K562 (cell line): ENCODE data around the gene SLC4A3. TPM values are rescaled to one million over a fixed set of nuclear protein-coding genes. Genes with fewer than 3 reads are reported as not detected.

Experiments
- CBFA2T2 ChIP-seq: fragments of 450-650 bp; conservative IDR thresholded peaks from 2 replicates; pipeline ENCODE4 v1.6.1; 2017; ENCODE audit warnings: mild to moderate bottlenecking
- CHCHD3 ChIP-seq: fragments of 250-450 bp; sonication (Bioruptor Pico); IDR thresholded peaks from 2 replicates; pipeline ENCODE4 v2.1.2; 2022; ENCODE audit warnings: mild to moderate bottlenecking
- CTCFL ChIP-seq: IDR thresholded peaks from 2 replicates; pipeline ENCODE4 v1.6.1; 2011; ENCODE audit warnings: borderline replicate concordance, low read depth, mild to moderate bottlenecking, moderate library complexity, low read length; ENCODE audit not compliant: insufficient read depth, poor library complexity, severe bottlenecking
- CXXC5 ChIP-seq: fragments of 250-450 bp; sonication (Bioruptor Pico); IDR thresholded peaks from 2 replicates; pipeline ENCODE4 v1.8.0; 2022; ENCODE audit warnings: inconsistent platforms, mild to moderate bottlenecking, moderate library complexity
- DIDO1 ChIP-seq: fragments of 450-650 bp; IDR thresholded peaks from 2 replicates; pipeline ENCODE4 v1.6.1; 2016; ENCODE audit warnings: low read depth, missing biosample characterization, missing genetic modification characterization
- FOXA3 ChIP-seq, 2 experiments: fragments of 450-650 bp in 1 of 2; sonication (generic) in 1 of 2; formaldehyde crosslinking; IDR thresholded peaks in 1 of 2; conservative IDR thresholded peaks in 1 of 2; 2 replicates each; pipeline versions ENCODE4 v1.4.0 to v1.8.0; 2020 to 2022; ENCODE audit warnings: mild to moderate bottlenecking in 2 of 2, missing genetic modification reagents in 1 of 2
- JUNB ChIP-seq: fragments of 450-650 bp; formaldehyde crosslinking; conservative IDR thresholded peaks from 2 replicates; pipeline ENCODE4 v1.4.0; 2020; ENCODE audit warnings: mild to moderate bottlenecking
- MAFK ChIP-seq: IDR thresholded peaks from 2 replicates; pipeline ENCODE4 v1.6.1; 2011; ENCODE audit warnings: low read length, improper control_type of control experiment
- MTA2 ChIP-seq: fragments of 450-650 bp; IDR thresholded peaks from 2 replicates; pipeline ENCODE4 v1.6.1; 2016; ENCODE audit warnings: low read depth
- PHB ChIP-seq: fragments of 250-450 bp; sonication (Bioruptor Pico); IDR thresholded peaks from 2 replicates; pipeline ENCODE4 v1.5.0; 2021
- PHF20 ChIP-seq: fragments of 450-650 bp; IDR thresholded peaks from 2 replicates; pipeline ENCODE4 v1.6.1; 2018; ENCODE audit not compliant: partially characterized antibody
- RBM34 ChIP-seq: fragments of 200-400 bp; formaldehyde crosslinking; IDR thresholded peaks from 2 replicates; pipeline ENCODE4 v1.6.1; 2018; ENCODE audit warnings: low read length, borderline replicate concordance; ENCODE audit not compliant: insufficient read depth
- TAF7 ChIP-seq: fragments of 450-650 bp; IDR thresholded peaks from 2 replicates; pipeline ENCODE4 v1.6.1; 2016; ENCODE audit warnings: missing genetic modification characterization, missing compliant biosample characterization
- TBP ChIP-seq: optimal IDR thresholded peaks from 2 replicates; pipeline ENCODE3; 2011; ENCODE audit warnings: low read depth, low read length, improper control_type of control experiment
- TEAD2 ChIP-seq: fragments of 450-650 bp; IDR thresholded peaks from 2 replicates; pipeline ENCODE4 v1.6.1; 2016; ENCODE audit warnings: missing genetic modification characterization, control low read depth, missing compliant biosample characterization
- ZFP30 ChIP-seq: fragments of 250-450 bp; sonication (Bioruptor Pico); IDR thresholded peaks from 2 replicates; pipeline ENCODE4 v1.8.0; 2022; ENCODE audit warnings: moderate library complexity, mild to moderate bottlenecking, inconsistent platforms, borderline replicate concordance
- ZNF583 ChIP-seq: fragments of 250-450 bp; sonication (Bioruptor Pico); IDR thresholded peaks from 2 replicates; pipeline ENCODE4 v1.4.0; 2020
- ZNF668 ChIP-seq: fragments of 250-450 bp; sonication (Bioruptor Pico); IDR thresholded peaks from 2 replicates; pipeline ENCODE4 v1.8.0; 2022; ENCODE audit warnings: mild to moderate bottlenecking, inconsistent platforms
- polyA plus RNA-seq, 8 experiments: library from polyadenylated mRNA; depleted of rRNA in 4 of 8; stranded (reverse) in 5 of 8; unstranded in 3 of 8; fragments of >200 nt; fragmentation: Nextera tagmentation in 2 of 8; fragmentation: Illumina TruSeq in 1 of 8; extraction: Ambion mirVana in 2 of 8; extraction: Trizol in 1 of 8; gene quantifications; 2 replicates each; pipeline versions ENCODE4 v1.2.1 to v1.2.3, GENCODE V29; 2011 to 2014; ENCODE audit warnings: inconsistent platforms in 1 of 8, missing spikeins in 1 of 8
- total RNA-seq, 7 experiments: library from RNA; depleted of rRNA in 6 of 7; stranded (reverse); fragments of >200 nt in 6 of 7; fragmentation: Illumina TruSeq in 2 of 7; extraction: Trizol in 2 of 7; gene quantifications; 2 replicates each; pipeline versions ENCODE4 v1.2.1 to v1.2.3, GENCODE V29; 2011 to 2021; ENCODE audit warnings: low replicate concordance in 1 of 7
- TF ChIP-seq, protein P1 (sequence below), 2 experiments: fragments of 450-650 bp; formaldehyde crosslinking in 1 of 2; IDR thresholded peaks; 2 replicates each; pipeline versions ENCODE4 v1.4.0 to v1.6.1; 2014 to 2020; ENCODE audit warnings: mild to moderate bottlenecking in 2 of 2, borderline replicate concordance in 1 of 2, low read depth in 1 of 2

SLC4A3 gene
- total and polyA plus RNA-seq, 9 of the 15 experiments (the other 6 are each of a cell fraction or from before 2014, with no cell fraction given), result 0.04 to 0.31 (median 0.16) TPM; not detected in 5

GRCh38 chr2:219687882-219688559 lies 60.6 kb downstream of the SLC4A3 start (continued):
- TF ChIP-seq, protein P1, sequence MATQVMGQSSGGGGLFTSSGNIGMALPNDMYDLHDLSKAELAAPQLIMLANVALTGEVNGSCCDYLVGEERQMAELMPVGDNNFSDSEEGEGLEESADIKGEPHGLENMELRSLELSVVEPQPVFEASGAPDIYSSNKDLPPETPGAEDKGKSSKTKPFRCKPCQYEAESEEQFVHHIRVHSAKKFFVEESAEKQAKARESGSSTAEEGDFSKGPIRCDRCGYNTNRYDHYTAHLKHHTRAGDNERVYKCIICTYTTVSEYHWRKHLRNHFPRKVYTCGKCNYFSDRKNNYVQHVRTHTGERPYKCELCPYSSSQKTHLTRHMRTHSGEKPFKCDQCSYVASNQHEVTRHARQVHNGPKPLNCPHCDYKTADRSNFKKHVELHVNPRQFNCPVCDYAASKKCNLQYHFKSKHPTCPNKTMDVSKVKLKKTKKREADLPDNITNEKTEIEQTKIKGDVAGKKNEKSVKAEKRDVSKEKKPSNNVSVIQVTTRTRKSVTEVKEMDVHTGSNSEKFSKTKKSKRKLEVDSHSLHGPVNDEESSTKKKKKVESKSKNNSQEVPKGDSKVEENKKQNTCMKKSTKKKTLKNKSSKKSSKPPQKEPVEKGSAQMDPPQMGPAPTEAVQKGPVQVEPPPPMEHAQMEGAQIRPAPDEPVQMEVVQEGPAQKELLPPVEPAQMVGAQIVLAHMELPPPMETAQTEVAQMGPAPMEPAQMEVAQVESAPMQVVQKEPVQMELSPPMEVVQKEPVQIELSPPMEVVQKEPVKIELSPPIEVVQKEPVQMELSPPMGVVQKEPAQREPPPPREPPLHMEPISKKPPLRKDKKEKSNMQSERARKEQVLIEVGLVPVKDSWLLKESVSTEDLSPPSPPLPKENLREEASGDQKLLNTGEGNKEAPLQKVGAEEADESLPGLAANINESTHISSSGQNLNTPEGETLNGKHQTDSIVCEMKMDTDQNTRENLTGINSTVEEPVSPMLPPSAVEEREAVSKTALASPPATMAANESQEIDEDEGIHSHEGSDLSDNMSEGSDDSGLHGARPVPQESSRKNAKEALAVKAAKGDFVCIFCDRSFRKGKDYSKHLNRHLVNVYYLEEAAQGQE (IDR thresholded peaks at IDR 0.05; ENCODE audit: borderline replicate concordance), result no peak
- TF ChIP-seq, protein P1 (CRISPR knock-in tag; IDR thresholded peaks at IDR 0.05; ENCODE audit: low read depth), result no peak
- TF ChIP-seq CTCFL (no peak), MTA2 (no peak), TBP (no peak), RBM34 (no peak), TAF7 (tag) (no peak), ZNF668 (CRISPR knock-in tag) (peak; percentile 71; the same call in 1 of the 2 replicates), ZFP30 (CRISPR knock-in tag) (no peak), TEAD2 (tag) (peak; percentile 48; the same call in 1 of the 2 replicates), JUNB (CRISPR knock-in tag) (no peak), MAFK (no peak), PHF20 (no peak), CBFA2T2 (no peak), CXXC5 (peak; percentile 31; the same call in 1 of the 2 replicates), ZNF583 (CRISPR knock-in tag) (0 out of 2 replicates have a peak, but pooled peaks have one; percentile 57), CHCHD3 (no peak), FOXA3 (CRISPR knock-in tag; conservative IDR thresholded peaks at IDR 0.05 in 1 of 2, IDR thresholded peaks at IDR 0.05 in 1 of 2) (no peak), DIDO1 (tag) (no peak), PHB (CRISPR knock-in tag) (no peak)
